Uterus (tissue), 4 donors: Measurements from ENCODE around the gene GRIK5. TPM values are rescaled to one million over a fixed set of nuclear protein-coding genes. Genes with fewer than 3 reads are reported as not detected.

Experiments used
- DNase-seq, 2 donors: peaks; one replicate each; pipeline ENCODE4 v3.0.0-alpha.2; 2019 to 2020
- H3K27ac ChIP-seq, 2 donors: fragments of 200-600 bp; sonication (generic); 1 replicate in 1 of 2; 2 replicates in 1 of 2; pipeline ENCODE4 v1.5.1; 2016 to 2018
- H3K27me3 ChIP-seq, 2 donors: fragments of 200-600 bp; sonication (generic); one replicate each; pipeline ENCODE4 v1.5.1; 2018 to 2019; ENCODE audit warnings: control low read depth in 1 of 2
- H3K36me3 ChIP-seq, 2 donors: fragments of 200-600 bp; sonication (generic); one replicate each; pipeline ENCODE4 v1.5.1; 2019; ENCODE audit warnings: control low read depth in 1 of 2
- H3K4me1 ChIP-seq, 2 donors: fragments of 200-600 bp; sonication (generic); one replicate each; pipeline ENCODE4 v1.5.1; 2018 to 2019; ENCODE audit warnings: control low read depth in 1 of 2
- H3K4me3 ChIP-seq, 2 donors: fragments of 200-600 bp; sonication (generic); 1 replicate in 1 of 2; 2 replicates in 1 of 2; pipeline ENCODE4 v1.5.1; 2018 to 2019; ENCODE audit warnings: mild to moderate bottlenecking in 1 of 2
- H3K9me3 ChIP-seq, 2 donors: fragments of 200-600 bp; sonication (generic); one replicate each; pipeline ENCODE4 v1.5.1; 2019; ENCODE audit warnings: control low read depth in 1 of 2
- CTCF ChIP-seq, 4 experiments: fragments of 200-600 bp in 2 of 4; fragments of 450-650 bp in 2 of 4; sonication (generic) in 2 of 4; IDR thresholded peaks; one replicate each; pipeline ENCODE4 v1.5.1; 2016 to 2019; ENCODE audit warnings: antibody characterized with exemption in 4 of 4, mild to moderate bottlenecking in 2 of 4, moderate library complexity in 1 of 4
- POLR2A ChIP-seq, 2 donors: fragments of 450-650 bp; IDR thresholded peaks; one replicate each; pipeline ENCODE4 v1.6.1; 2016; ENCODE audit warnings: antibody characterized with exemption in 2 of 2, mild to moderate bottlenecking in 1 of 2, moderate library complexity in 1 of 2
- intact Hi-C: fragments of 100-400 bp; cut with DNase I; formaldehyde crosslinking; loops from one replicate; pipeline ENCODE4 v1.15.1; 2023; ENCODE audit warnings: low total_unique reads
- total RNA-seq, 4 donors: library from RNA; depleted of rRNA in 3 of 4; stranded (reverse); fragments of >200 nt in 3 of 4; gene quantifications; one replicate each; pipeline versions ENCODE4 v1.1.0 to v1.2.4, GENCODE V29; 2014 to 2023
- donor health status: DM: yes; HTN: yes; CAD: no.

Gene GRIK5
- total RNA-seq, 4 donors from 2014 or later = 5.6 to 17.8 (median 7.0) TPM; not detected in 1

- H3K9me3 ChIP-seq = no peaks in the 10 kb centered on the region
- H3K27me3 ChIP-seq = no peaks in the 10 kb centered on the region
- intact Hi-C loops = no loop called here
- H3K27ac ChIP-seq = no peak overlapping the region
- no peaks in the 10 kb centered on the region for H3K4me1 ChIP-seq
- TF ChIP-seq CTCF (IDR thresholded peaks at IDR 0.05) = no peak
- no peak for TF ChIP-seq POLR2A (IDR thresholded peaks at IDR 0.05)
- DNase-seq = no peak
- no peaks in the 10 kb centered on the region for H3K36me3 ChIP-seq
- no peak overlapping the region for H3K4me3 ChIP-seq
These were observed 1.2 kb upstream of the GRIK5 start for GRCh38 chr19:42071247-42071646.

- intact Hi-C loops = no loop called here
These were observed 1.0 kb downstream of the GRIK5 start for GRCh38 chr19:42068756-42069571.

GRCh38 chr19:42068361-42068755 lies 1.6 kb downstream of the GRIK5 start:
- Histone ChIP-seq H3K27ac (peak overlapping the region in 1 of 2 donors; percentile 73), H3K4me3 (peak overlapping the region in 1 of 2 donors; percentile 39), H3K27me3 (no peaks in the 10 kb centered on the region), H3K4me1 (no peaks in the 10 kb centered on the region), H3K36me3 (no peaks in the 10 kb centered on the region), H3K9me3 (no peaks in the 10 kb centered on the region)
- DNase-seq = no peak
- TF ChIP-seq CTCF (IDR thresholded peaks at IDR 0.05) (no peak), POLR2A (IDR thresholded peaks at IDR 0.05) (no peak)
- intact Hi-C loops = no loop called here

More at GRCh38 chr19:42068756-42069571, 1.0 kb downstream of the GRIK5 start:
- peak overlapping the region; percentile 32 to 39 for H3K4me3 ChIP-seq
- DNase-seq = no peak
- H3K27me3 ChIP-seq = no peaks in the 10 kb centered on the region
- H3K36me3 ChIP-seq = no peaks in the 10 kb centered on the region
- no peak for TF ChIP-seq CTCF (IDR thresholded peaks at IDR 0.05)
- TF ChIP-seq POLR2A (IDR thresholded peaks at IDR 0.05) = no peak
- no peaks in the 10 kb centered on the region for H3K9me3 ChIP-seq
- H3K4me1 ChIP-seq = no peaks in the 10 kb centered on the region
- peak overlapping the region in 1 of 2 donors; percentile 73 for H3K27ac ChIP-seq

- DNase-seq = no peak
- no peak overlapping the region for H3K27ac ChIP-seq
- H3K4me1 ChIP-seq = no peaks in the 10 kb centered on the region
- no peaks in the 10 kb centered on the region for H3K9me3 ChIP-seq
- intact Hi-C loops = no loop called here
- H3K4me3 ChIP-seq = no peak overlapping the region
- no peaks in the 10 kb centered on the region for H3K36me3 ChIP-seq
- H3K27me3 ChIP-seq = no peaks in the 10 kb centered on the region
- TF ChIP-seq CTCF (IDR thresholded peaks at IDR 0.05) = no peak
- no peak for TF ChIP-seq POLR2A (IDR thresholded peaks at IDR 0.05)
These were observed 2.6 kb downstream of the GRIK5 start for GRCh38 chr19:42067315-42067888.

- H3K4me3 ChIP-seq = no peak overlapping the region
- intact Hi-C loops = no loop called here
- H3K27ac ChIP-seq = no peak overlapping the region
- no peaks in the 10 kb centered on the region for H3K27me3 ChIP-seq
- H3K9me3 ChIP-seq = no peaks in the 10 kb centered on the region
- no peak for DNase-seq
- TF ChIP-seq POLR2A (IDR thresholded peaks at IDR 0.05) = no peak
- H3K4me1 ChIP-seq = no peaks in the 10 kb centered on the region
- no peaks in the 10 kb centered on the region for H3K36me3 ChIP-seq
These were observed 3.8 kb downstream of the GRIK5 start for GRCh38 chr19:42066075-42066754.
